Smooth muscle cell (in vitro differentiated cells): ENCODE measurements around the gene DMXL2. TPM values are rescaled to one million over a fixed set of nuclear protein-coding genes. Genes with fewer than 3 reads are reported as not detected.
"Not testable (repeated sequence)": the region's sequence is repeated elsewhere in the genome, so short reads cannot be mapped to it uniquely, and the experiment has no call there.

ENCODE experiments used
- DNase-seq: peaks from one replicate; lab custom pipeline; 2025; ENCODE audit not compliant: unreplicated experiment; lab: John Stamatoyannopoulos, UW
- H2AFZ ChIP-seq: fragments of 200-600 bp; sonication (generic); 2 replicates; pipeline ENCODE4 v1.6.0; 2016; ENCODE audit warnings: antibody characterized with exemption, low read depth, mild to moderate bottlenecking
- H3F3A ChIP-seq: fragments of 200-600 bp; sonication (generic); 2 replicates; pipeline ENCODE4 v1.6.0; 2017; ENCODE audit warnings: antibody characterized with exemption, low read depth
- H3K27ac ChIP-seq: fragments of 200-600 bp; sonication (generic); 2 replicates; pipeline ENCODE4 v1.5.1; 2016; ENCODE audit warnings: low read depth, mild to moderate bottlenecking
- H3K27me3 ChIP-seq: fragments of 200-600 bp; sonication (generic); 2 replicates; pipeline ENCODE4 v1.6.1; 2016; ENCODE audit warnings: low read depth, mild to moderate bottlenecking
- H3K36me3 ChIP-seq: fragments of 200-600 bp; sonication (generic); 2 replicates; pipeline ENCODE4 v1.5.1; 2016; ENCODE audit warnings: low read depth
- H3K4me1 ChIP-seq: fragments of 200-600 bp; sonication (generic); 2 replicates; pipeline ENCODE4 v1.5.1; 2016; ENCODE audit warnings: low read depth
- H3K4me2 ChIP-seq: fragments of 200-600 bp; sonication (generic); 2 replicates; pipeline ENCODE4 v1.6.0; 2016; ENCODE audit warnings: mild to moderate bottlenecking
- H3K4me3 ChIP-seq: fragments of 200-600 bp; sonication (generic); 2 replicates; pipeline ENCODE4 v1.5.1; 2016; ENCODE audit warnings: mild to moderate bottlenecking
- H3K79me2 ChIP-seq: fragments of 200-600 bp; sonication (generic); 2 replicates; pipeline ENCODE4 v1.6.0; 2016; ENCODE audit warnings: low read depth, mild to moderate bottlenecking
- H3K9ac ChIP-seq: fragments of 200-600 bp; sonication (generic); 2 replicates; pipeline ENCODE4 v1.6.0; 2016; ENCODE audit warnings: low read depth
- H3K9me3 ChIP-seq: fragments of 200-600 bp; sonication (generic); replicated peaks from 2 replicates; pipeline ENCODE4 v1.5.1; 2016; ENCODE audit warnings: low read depth
- H4K20me1 ChIP-seq: fragments of 200-600 bp; sonication (generic); 2 replicates; pipeline ENCODE4 v1.6.0; 2016; ENCODE audit warnings: low read depth
- WGBS: methylation state at CpG from one replicate; pipeline ENCODE4 v1.1.7; 2016; ENCODE audit warnings: low lambda C conversion rate; 5-methylcytosine and 5-hydroxymethylcytosine counted together
- polyA plus RNA-seq: library from polyadenylated mRNA; unstranded; fragments of >200 nt; fragmentation: Nextera tagmentation; extraction: Ambion mirVana; gene quantifications from 2 replicates; pipeline ENCODE4 v1.2.1, GENCODE V29; 2016
- total RNA-seq: library from RNA; depleted of rRNA; stranded (reverse); fragments of >200 nt; gene quantifications from 2 replicates; pipeline ENCODE4 v1.2.3, GENCODE V29; 2014
- TF ChIP-seq, protein P1 (sequence below): fragments of 200-600 bp; sonication (generic); IDR thresholded peaks from 2 replicates; pipeline ENCODE4 v1.5.1; 2017; ENCODE audit warnings: borderline replicate concordance, mild to moderate bottlenecking, antibody characterized with exemption; ENCODE audit not compliant: insufficient read depth, poor library complexity, severe bottlenecking

DMXL2 gene
- total and polyA plus RNA-seq, 2 experiments from 2014 or later = 9.3 to 57.8 TPM

GRCh38 chr15:51450001-51450400, 172.6 kb downstream of the DMXL2 start:
- no peaks in the 10 kb centered on the region for H3K79me2 ChIP-seq
- no peaks in the 10 kb centered on the region for H3K4me1 ChIP-seq
- no peaks in the 10 kb centered on the region for H3F3A ChIP-seq
- no peak overlapping the region for H3K27ac ChIP-seq
- TF ChIP-seq, protein P1, sequence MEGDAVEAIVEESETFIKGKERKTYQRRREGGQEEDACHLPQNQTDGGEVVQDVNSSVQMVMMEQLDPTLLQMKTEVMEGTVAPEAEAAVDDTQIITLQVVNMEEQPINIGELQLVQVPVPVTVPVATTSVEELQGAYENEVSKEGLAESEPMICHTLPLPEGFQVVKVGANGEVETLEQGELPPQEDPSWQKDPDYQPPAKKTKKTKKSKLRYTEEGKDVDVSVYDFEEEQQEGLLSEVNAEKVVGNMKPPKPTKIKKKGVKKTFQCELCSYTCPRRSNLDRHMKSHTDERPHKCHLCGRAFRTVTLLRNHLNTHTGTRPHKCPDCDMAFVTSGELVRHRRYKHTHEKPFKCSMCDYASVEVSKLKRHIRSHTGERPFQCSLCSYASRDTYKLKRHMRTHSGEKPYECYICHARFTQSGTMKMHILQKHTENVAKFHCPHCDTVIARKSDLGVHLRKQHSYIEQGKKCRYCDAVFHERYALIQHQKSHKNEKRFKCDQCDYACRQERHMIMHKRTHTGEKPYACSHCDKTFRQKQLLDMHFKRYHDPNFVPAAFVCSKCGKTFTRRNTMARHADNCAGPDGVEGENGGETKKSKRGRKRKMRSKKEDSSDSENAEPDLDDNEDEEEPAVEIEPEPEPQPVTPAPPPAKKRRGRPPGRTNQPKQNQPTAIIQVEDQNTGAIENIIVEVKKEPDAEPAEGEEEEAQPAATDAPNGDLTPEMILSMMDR = no peak
- no peak overlapping the region for H3K9ac ChIP-seq
- no peak for DNase-seq
- no peaks in the 10 kb centered on the region for H3K9me3 ChIP-seq
- H3K36me3 ChIP-seq = no peaks in the 10 kb centered on the region
- 58% methylated on average over 6 of the region's 6 CpGs for WGBS
- no peaks in the 10 kb centered on the region for H4K20me1 ChIP-seq
- H2AFZ ChIP-seq = no peak overlapping the region
- H3K27me3 ChIP-seq = no peaks in the 10 kb centered on the region
- no peak overlapping the region for H3K4me3 ChIP-seq
- H3K4me2 ChIP-seq = no peak overlapping the region

- Histone ChIP-seq H3K9me3 (no peaks in the 10 kb centered on the region), H3F3A (no peaks in the 10 kb centered on the region), H3K4me3 (no peak overlapping the region), H3K36me3 (no peaks in the 10 kb centered on the region), H3K4me2 (no peak overlapping the region), H3K4me1 (no peaks in the 10 kb centered on the region), H3K27me3 (no peaks in the 10 kb centered on the region), H4K20me1 (no peaks in the 10 kb centered on the region), H2AFZ (no peak overlapping the region), H3K27ac (no peak overlapping the region), H3K9ac (no peak overlapping the region), H3K79me2 (no peaks in the 10 kb centered on the region)
- TF ChIP-seq, protein P1 = no peak
- 79% methylated on average over 7 of the region's 7 CpGs for WGBS
- DNase-seq = no peak
These were observed 173.8 kb downstream of the DMXL2 start for GRCh38 chr15:51448622-51449399.

DNA sequence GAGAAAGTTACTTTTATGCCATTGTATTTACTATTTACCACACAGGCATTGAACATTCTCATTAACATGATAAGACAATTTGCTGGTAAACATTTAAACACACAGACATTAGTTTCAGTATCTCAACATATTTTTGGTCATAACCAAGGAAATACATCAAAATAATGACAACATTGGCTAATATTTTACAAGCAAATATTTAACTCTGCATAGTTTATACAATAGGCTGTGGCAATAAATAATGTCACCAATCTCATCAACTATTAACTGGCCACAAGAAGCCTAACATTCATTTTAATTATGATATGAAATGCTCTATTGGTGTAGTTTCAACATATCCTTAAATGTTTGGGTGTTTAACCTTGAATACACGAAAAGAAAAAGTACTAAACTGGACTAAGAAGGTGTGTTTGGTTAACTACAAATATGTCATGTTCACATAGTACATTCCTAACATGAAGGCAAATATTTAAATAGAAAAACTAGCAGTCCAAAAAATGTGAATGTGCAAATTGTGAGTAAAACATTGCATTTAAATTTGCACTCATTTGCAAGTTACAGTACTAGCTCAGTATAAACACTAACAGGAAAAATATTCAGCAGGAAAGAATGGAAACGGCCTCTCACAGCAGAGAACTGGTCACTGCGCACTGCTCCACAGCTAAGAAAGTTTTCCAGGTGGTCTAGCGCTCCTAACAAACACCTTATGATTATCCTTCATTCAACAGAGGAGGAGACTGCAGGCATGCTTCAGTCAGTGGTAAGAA, 174.5 kb downstream of the DMXL2 start:
- no peak for DNase-seq
- Histone ChIP-seq H3K4me2 (no peak overlapping the region), H3K27ac (no peak overlapping the region), H3K36me3 (no peaks in the 10 kb centered on the region), H3K4me3 (no peak overlapping the region), H3K9me3 (no peaks in the 10 kb centered on the region), H3K9ac (no peak overlapping the region), H4K20me1 (no peaks in the 10 kb centered on the region), H3K27me3 (no peaks in the 10 kb centered on the region), H3K4me1 (no peaks in the 10 kb centered on the region), H3F3A (no peaks in the 10 kb centered on the region), H2AFZ (no peak overlapping the region), H3K79me2 (no peaks in the 10 kb centered on the region)
- 90% methylated on average over 4 of the region's 4 CpGs for WGBS
- TF ChIP-seq, protein P1 = no peak

GRCh38 chr15:51446029-51446744, 176.4 kb downstream of the DMXL2 start:
- H3K27ac ChIP-seq, DNase-seq, H4K20me1 ChIP-seq, H2AFZ ChIP-seq, H3K27me3 ChIP-seq, H3K36me3 ChIP-seq, H3K9ac ChIP-seq, H3K4me3 ChIP-seq, H3K9me3 ChIP-seq, H3K4me1 ChIP-seq, H3F3A ChIP-seq, H3K4me2 ChIP-seq, H3K79me2 ChIP-seq: not testable (repeated sequence)
- WGBS = 96% methylated on average over 5 of the region's 5 CpGs
